GM19193 (cell line): ENCODE results near the gene LRRC46.

Source experiments
- POLR2A ChIP-seq: IDR thresholded peaks from 4 replicates; pipeline ENCODE4 v1.6.1; 2011; ENCODE audit not compliant: insufficient read depth, insufficient read length; ENCODE audit errors: extremely low read depth

The LRRC46 gene

DNA sequence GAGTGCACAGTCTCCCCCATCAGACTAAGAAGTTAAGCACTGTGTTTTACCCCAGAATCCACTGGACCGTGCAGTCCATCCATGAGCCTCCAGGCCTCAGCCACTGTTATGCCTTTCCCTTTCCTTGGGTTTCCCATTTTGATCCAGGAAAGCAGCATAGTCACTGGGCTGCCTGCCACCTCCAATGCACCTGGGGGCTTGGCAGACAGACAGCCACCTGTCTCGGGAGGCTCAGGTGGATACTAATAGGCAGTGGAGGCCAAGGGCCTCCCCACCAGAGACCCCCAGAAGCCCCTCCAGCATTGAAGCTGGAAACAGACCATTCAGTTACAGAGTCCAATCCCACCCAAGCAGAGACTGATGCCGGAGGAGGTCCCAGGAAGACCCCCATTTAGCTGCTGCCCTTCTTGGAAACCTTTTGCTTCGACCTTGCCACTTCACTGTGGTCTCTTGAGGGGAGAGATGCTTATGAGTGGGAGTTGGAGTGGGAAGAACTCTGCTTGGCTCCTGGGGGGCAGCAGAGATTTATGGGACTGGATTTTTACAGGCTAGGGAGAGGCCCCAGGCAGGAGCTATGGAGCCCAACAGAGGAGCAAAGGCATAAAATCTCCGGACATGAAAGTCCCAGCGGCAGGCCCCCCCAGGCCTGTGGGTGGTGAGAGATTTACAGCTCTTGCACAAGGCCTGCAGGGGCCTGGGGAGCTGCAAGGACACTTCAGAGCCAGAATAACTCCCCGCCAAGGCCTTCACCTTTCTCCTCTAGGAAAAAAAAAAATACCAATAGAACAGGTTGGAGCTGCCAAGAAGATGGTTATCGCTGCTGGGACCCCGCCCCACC, 52.3 kb downstream of the LRRC46 start:
- no peak for TF ChIP-seq POLR2A

DNA sequence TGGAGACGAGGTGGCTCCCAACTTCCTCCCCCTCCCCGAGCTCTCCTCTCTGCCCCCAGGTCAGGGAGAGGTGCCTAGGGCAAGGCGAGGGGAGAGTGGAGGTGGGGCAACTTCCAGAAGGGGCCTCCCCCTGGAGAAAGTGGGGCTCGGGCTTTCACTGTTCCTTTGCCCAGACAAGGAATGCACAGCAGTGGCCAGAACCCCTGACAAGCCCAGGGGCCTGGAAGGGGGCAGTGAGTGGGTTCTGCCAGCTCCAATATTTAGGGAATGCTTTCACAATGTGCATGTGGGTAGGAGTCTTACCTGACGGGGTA, 52.9 kb downstream of the LRRC46 start:
- TF ChIP-seq POLR2A: no peak

DNA sequence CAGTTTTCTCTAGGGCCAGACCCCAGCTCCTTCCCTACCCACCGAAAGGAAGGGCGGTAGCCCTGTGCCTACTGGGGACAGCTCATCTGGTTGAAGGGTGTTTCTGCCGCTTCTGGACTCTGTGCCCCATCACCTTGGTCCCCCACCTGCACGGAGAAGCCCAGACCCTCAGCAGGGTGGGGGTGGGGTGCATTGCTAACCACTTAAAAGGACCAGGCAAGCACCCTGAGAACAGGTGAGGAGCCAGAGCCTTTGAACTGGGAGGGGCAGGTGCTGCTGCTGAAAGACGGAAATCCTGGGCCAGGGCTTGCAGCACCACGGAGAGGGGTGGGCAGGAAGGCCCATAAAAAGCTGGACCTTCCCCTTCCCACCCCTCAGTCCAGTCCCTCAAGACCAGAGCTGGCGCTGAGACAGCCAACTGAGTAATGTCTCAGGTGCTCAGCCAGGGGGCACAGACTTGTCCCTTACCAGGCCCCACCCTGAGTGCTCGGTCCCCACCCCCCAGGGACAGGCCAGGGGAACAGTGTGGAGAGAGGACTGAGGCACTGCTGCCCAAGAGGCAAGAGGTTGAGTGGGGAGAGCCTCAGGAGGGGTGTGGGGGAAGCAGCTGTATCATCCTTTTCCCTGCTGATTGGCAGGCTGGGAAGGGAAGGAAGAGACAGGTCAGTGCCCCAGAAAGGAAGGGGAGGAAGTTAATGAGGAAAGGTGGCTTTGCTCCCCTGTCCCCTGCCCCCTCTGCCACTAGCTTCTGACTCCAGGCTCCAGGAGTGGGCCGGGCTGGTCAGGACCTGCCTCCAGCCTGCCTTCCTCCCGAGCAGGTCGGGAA, 53.6 kb downstream of the LRRC46 start:
- TF ChIP-seq POLR2A: no peak
